ENCODE data around the gene TMEM187. TPM values are rescaled to one million over a fixed set of nuclear protein-coding genes. Genes with fewer than 3 reads are reported as not detected.

Gene TMEM187
- total and polyA plus RNA-seq, 10 of the 15 experiments (the other 5 are each of a cell fraction or from before 2014, with no cell fraction given): 0.45 to 8.5 (median 4.1) TPM

DNA sequence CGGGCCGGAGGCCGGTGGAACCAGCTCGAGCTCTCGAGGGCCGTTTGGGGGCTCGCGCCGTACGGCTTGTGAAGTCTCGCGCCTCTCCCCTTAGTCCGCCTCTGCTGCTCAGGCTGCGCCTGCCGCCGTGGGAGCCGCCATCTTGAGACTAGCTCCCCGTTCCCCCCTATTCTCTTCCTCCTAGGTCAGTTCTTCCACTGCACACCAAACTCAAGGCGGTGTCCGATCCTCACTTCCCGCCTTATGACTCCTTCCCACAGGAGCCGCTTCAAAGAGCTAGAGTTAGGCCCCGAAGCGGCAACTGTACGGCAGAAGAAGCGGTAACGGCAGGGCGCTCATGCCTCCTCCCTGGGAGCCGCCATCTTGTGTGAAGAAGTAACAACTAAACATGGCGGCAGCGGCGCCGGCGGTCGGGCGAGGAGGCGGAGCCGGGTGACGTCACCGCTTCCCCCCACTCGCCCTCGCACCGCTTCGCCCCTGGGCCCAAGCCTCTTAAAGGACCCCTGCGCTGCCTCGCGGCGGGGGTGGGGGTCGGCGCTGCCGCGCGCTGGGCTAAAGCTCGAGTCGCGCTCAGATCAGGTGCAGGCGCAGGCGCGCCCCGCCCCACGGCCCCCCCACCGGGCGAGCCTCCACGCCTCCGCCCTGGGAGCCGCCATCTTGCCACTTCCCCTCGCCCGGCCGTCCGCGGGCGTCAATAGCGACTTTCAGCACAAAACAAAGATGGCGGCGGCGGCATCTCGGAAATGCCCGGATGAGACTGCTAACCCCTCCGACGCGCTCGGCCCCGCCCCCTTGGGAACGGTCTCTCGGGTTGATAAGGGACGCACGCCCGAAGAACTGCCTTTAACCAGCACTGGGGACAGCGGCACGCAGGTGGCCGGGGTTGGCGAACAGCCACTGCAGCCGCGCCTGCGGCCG lies 845 bp upstream of the TMEM187 start, which contains the start of gene HCFC1 (continued):
- TF ChIP-seq TCF12 (IDR thresholded peaks at IDR 0.05; ENCODE audit: low read depth, low read length) (peak; percentile 68; the same call in 1 of the 2 replicates), CBFB (IDR thresholded peaks at IDR 0.05; ENCODE audit: low read depth) (no peak), WRNIP1 (IDR thresholded peaks at IDR 0.05; ENCODE audit: borderline replicate concordance, low read depth, low read length) (no peak), ZNF384 (IDR thresholded peaks at IDR 0.05; ENCODE audit: borderline replicate concordance, low read depth, low read length) (no peak), MEF2B (IDR thresholded peaks at IDR 0.05; ENCODE audit: partially characterized antibody, poor library complexity, severe bottlenecking) (peak; percentile 11), STAT3 (IDR thresholded peaks at IDR 0.05; ENCODE audit: low read depth, low read length) (no peak), RAD51 (IDR thresholded peaks at IDR 0.05) (no peak), FOXK2 (IDR thresholded peaks at IDR 0.05) (no peak), BACH1 (IDR thresholded peaks at IDR 0.05; ENCODE audit: borderline replicate concordance) (peak; percentile 9; the same call in 1 of the 2 replicates), SIX5 (IDR thresholded peaks at IDR 0.05; ENCODE audit: low read depth, low read length, severe bottlenecking) (peak; percentile 28), TCF3 (IDR thresholded peaks at IDR 0.05; ENCODE audit: borderline replicate concordance, insufficient read depth, low read depth, low read length) (0 out of 2 replicates have a peak, but pooled peaks have one; percentile 12), NFYA (IDR thresholded peaks at IDR 0.05; ENCODE audit: borderline replicate concordance, low read depth, low read length) (no peak), FOS (IDR thresholded peaks at IDR 0.05; ENCODE audit: borderline replicate concordance, extremely low read depth, insufficient read length) (no peak), NRF1 (conservative IDR thresholded peaks at IDR 0.05; ENCODE audit: low read depth, low read length) (0 out of 2 replicates have a peak, but pooled peaks have one; percentile 1), ZNF207 (IDR thresholded peaks at IDR 0.05; ENCODE audit: borderline replicate concordance) (peak; percentile 76), KAT2A (conservative IDR thresholded peaks at IDR 0.05; ENCODE audit: control insufficient read depth, low read depth, low read length) (no peak), RB1 (IDR thresholded peaks at IDR 0.05; ENCODE audit: borderline replicate concordance) (peak; percentile 36; the same call in 1 of the 2 replicates), SRF (IDR thresholded peaks at IDR 0.05; ENCODE audit: low read depth in 2 of 2, low read length in 2 of 2) (no peak), NFIC (IDR thresholded peaks at IDR 0.05; ENCODE audit: low read depth, low read length) (no peak), ETV6 (conservative IDR thresholded peaks at IDR 0.05 in 1 of 2, IDR thresholded peaks at IDR 0.05 in 1 of 2; ENCODE audit: borderline replicate concordance in 1 of 2, low read depth in 1 of 2) (no peak), RELB (IDR thresholded peaks at IDR 0.05; ENCODE audit: low read depth) (peak; percentile 43), NR2F1 (conservative IDR thresholded peaks at IDR 0.05) (peak; percentile 27; the same call in 1 of the 2 replicates), HDAC6 (IDR thresholded peaks at IDR 0.05; ENCODE audit: unreplicated experiment) (no peak)
- TF ChIP-seq, protein P1, sequence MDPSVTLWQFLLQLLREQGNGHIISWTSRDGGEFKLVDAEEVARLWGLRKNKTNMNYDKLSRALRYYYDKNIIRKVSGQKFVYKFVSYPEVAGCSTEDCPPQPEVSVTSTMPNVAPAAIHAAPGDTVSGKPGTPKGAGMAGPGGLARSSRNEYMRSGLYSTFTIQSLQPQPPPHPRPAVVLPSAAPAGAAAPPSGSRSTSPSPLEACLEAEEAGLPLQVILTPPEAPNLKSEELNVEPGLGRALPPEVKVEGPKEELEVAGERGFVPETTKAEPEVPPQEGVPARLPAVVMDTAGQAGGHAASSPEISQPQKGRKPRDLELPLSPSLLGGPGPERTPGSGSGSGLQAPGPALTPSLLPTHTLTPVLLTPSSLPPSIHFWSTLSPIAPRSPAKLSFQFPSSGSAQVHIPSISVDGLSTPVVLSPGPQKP (IDR thresholded peaks at IDR 0.05; ENCODE audit: low read depth, low read length): no peak
- TF ChIP-seq, protein P2, sequence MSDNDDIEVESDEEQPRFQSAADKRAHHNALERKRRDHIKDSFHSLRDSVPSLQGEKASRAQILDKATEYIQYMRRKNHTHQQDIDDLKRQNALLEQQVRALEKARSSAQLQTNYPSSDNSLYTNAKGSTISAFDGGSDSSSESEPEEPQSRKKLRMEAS (IDR thresholded peaks at IDR 0.05; ENCODE audit: low read depth, low read length): no peak
- TF ChIP-seq, protein P3, sequence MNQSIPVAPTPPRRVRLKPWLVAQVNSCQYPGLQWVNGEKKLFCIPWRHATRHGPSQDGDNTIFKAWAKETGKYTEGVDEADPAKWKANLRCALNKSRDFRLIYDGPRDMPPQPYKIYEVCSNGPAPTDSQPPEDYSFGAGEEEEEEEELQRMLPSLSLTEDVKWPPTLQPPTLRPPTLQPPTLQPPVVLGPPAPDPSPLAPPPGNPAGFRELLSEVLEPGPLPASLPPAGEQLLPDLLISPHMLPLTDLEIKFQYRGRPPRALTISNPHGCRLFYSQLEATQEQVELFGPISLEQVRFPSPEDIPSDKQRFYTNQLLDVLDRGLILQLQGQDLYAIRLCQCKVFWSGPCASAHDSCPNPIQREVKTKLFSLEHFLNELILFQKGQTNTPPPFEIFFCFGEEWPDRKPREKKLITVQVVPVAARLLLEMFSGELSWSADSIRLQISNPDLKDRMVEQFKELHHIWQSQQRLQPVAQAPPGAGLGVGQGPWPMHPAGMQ (IDR thresholded peaks at IDR 0.05; ENCODE audit: borderline replicate concordance): no peak

Measured in GM12878 (cell line).